ENCODE measurements around the gene MRPL51.
"Not testable (repeated sequence)": the region's sequence is repeated elsewhere in the genome, so short reads cannot be mapped to it uniquely, and the experiment has no call there.

MRPL51 gene

DNA sequence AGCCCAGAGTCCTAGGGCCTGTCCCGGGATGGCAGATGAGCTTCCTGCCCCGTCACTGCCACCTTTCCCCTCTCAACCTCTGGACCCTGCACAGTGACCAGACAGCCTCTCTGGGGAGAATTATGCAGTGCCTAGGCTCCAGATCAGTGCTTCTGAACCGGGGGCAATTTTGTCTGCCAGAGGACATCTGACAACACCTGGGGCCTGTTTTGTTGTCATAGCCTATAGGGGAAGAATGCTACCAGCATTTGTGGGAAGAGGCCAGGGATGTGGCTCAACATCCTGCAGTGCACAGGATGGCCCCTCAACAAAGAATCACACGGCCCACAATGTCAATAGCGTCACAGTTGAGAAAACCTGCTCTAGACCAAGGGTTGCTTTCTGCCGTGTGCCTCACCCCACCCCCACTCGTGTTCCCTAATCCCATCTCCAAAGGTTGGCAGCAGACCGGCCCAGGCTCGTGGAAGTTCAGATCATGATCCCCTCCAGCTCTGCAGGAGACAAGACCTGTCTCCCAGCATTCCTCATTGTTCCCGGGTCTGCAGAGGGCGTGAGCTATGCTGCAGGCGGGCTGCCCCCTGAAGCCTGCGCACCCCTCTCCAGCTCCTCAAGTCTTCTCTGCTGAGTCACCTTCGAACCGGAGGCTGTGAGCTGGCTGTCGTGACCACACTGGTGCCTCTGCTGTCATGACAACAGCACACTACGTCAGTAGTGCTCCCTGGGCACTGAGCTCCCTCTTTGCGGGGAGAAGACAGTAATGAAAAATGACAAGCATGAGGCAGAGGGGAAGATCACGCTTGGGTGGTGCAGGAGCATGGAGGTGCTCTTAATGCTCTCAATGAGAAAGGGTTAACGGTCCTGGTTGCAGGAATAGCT lies 39.2 kb upstream of the MRPL51 start:
- peak; percentile 90 for DNase-seq

- DNase-seq = no peak
Measured at GRCh38 chr12:6530576-6531260, 37.7 kb upstream of the MRPL51 start.

DNA sequence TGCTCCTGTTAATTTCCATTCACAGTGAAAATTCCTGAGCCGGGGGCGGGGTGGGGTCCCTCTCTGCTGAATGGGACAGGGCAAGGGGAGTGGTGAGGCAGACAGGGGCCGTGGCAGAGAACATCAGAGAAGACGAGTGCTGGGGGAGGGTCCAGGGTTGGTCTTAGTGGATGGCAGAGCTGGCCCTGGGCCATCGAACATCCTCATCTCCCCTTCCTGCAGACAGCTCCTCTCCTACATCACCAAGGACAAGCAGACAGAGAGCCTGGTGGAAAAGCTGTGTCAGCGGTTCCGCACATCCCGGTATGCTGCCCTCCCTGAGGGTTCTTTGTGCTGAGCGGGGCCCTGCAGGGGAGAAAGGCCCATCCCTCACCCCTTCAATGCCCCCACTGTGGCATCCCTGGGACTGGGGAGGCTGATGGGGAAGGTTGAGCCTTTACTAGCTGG lies 36.3 kb upstream of the MRPL51 start:
- DNase-seq = no peak

DNA sequence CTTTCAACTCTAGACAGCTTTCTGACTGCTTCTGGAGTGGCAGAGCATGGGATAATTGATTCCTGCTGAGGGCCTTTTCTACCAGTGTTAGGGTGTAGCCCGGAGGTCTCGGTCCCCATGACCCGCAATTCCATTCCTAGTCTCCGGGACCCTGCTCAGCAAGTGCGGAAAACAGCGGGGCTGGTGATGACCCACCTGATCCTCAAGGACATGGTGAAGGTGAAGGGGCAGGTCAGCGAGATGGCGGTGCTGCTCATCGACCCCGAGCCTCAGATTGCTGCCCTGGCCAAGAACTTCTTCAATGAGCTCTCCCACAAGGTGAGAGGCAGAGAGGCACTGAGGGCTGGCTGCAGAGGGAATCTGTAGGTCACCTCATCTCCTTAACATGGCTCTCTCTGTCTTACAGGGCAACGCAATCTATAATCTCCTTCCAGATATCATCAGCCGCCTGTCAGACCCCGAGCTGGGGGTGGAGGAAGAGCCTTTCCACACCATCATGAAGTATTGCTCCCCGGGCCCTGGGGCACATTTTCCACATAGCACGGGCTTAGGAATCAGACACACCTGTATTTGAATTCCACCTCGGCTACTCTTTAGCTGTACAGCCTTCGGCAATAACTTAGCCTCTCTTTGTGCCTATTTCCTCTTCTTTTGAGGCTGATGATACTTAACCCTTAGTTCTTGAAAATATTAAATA lies 35.6 kb upstream of the MRPL51 start:
- DNase-seq = no peak

- no peak for DNase-seq
Measured at GRCh38 chr12:6527711-6528110, 34.6 kb upstream of the MRPL51 start.

DNA sequence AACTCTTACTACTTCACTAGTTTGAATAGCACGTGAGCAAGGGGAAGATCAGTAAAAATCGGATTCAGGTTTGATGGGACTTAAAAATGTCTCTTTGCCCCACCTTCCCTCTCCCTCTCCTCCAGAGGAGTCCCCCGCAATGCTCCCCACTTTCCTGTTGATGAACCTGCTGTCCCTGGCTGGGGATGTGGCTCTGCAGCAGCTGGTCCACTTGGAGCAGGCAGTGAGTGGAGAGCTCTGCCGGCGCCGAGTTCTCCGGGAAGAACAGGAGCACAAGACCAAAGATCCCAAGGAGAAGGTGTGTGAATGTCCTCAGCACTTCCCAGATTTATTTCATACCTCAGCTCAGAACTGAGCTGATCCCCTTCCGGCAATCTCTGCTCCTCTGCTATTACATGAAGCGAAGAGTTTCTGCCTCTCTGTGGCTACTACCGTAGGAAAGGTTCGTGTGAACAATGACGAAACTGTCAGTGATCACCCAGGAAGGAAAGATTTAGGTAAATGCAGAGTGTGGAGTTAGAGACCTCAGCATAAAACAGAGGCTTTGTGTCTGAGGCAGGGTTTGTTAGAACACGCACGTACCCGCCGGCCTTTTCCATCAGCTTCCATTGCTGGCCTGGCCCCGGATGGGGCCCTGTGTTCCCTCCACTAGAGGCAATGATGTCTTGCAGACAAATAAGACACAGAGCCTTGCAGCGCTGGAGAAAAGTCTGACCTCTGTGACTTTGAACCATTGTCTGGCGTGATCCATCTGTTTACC lies 33.9 kb upstream of the MRPL51 start:
- no peak for DNase-seq

- no peak for DNase-seq
Measured at GRCh38 chr12:6526201-6526600, 33.1 kb upstream of the MRPL51 start.

- DNase-seq = no peak
Measured at GRCh38 chr12:6524648-6525047, 31.6 kb upstream of the MRPL51 start.

- no peak for DNase-seq
Measured at GRCh38 chr12:6523708-6524107, 30.6 kb upstream of the MRPL51 start.

- no peak for DNase-seq
Measured at GRCh38 chr12:6522193-6522592, 29.1 kb upstream of the MRPL51 start.

GRCh38 chr12:6520186-6520585 lies 27.1 kb upstream of the MRPL51 start:
- DNase-seq = no peak

DNA sequence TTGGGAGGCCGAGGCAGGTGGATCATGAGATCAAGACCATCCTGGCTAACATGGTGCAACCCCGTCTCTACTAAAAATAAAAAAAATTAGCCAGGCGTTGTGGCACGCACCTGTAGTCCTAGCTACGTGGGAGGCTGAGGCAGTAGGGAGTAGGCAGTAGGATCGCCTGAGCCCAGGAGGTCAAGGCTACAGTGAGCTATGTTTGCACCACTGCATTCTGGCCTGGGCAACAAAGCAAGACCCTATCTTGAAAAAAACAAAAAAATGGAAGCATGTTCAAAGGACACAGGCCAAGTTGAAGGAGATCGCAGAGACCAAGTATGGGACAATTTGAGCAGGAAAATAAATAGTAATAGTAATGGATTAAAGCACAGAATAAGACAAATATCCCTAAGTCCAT lies 15.0 kb upstream of the MRPL51 start:
- no peak for DNase-seq

DNA sequence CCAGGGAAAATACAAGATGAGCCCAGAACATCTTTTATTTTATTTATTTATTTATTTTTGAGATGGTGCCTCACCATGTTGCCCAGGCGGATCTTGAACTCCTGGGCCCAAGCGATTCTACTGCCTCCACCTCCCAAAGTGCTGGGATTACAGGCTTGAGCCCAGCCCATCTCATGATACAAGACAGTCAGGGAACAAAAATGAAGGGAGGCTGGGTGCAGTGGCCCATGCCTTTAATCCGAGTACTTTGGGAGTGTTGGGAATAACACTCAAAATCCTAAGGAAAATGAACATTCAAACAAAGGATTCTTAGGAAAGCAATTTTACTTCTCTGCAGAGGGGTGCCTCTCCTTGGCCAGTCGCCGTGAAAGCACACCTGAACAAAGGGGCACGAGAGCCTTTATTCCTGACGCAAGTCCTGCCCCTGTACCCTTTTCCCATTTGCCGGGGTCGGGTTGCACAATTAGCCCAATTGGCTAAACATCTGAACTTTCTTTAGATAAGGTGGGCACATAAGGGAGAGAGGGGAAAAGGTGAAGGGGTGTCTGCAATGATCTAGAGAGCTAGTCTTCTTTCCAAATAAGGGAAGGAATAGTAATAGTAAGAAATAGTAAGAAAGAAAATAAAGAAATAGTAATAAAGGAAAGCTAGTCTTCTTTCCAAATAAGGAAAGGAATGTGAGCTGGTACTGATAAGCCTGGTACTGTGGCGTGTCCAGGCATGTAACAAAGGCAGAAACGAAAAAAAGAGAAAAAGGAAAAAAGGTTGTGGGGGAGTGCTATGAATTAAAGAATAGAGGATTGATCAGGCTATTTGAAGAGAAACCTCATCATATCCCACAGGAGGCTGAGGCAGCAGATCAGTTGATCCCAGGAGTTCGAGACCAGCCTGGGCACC lies 14.3 kb upstream of the MRPL51 start:
- no peak for DNase-seq

DNA sequence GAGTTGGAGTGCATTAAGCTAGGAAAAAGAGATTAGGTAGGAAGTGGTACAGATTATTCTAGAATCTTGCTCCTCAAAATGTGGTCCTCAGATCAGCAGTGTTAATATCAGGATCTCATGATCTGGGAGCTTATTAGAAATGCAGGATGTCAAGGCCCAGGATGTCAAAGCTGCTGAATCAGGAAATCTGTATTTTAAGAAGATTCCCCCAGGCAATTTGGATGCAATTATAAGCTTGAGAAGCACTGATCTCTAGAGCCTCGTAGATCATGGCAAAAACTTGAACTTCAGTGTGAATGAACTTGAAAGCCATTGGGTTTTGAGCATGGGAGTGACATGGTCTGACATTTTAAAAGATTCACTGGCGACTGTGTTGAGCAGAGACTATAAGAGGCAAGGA lies 7.4 kb upstream of the MRPL51 start:
- DNase-seq = no peak

- DNase-seq = not testable (repeated sequence)
Measured at GRCh38 chr12:6497291-6497690, 4.2 kb upstream of the MRPL51 start.

DNA sequence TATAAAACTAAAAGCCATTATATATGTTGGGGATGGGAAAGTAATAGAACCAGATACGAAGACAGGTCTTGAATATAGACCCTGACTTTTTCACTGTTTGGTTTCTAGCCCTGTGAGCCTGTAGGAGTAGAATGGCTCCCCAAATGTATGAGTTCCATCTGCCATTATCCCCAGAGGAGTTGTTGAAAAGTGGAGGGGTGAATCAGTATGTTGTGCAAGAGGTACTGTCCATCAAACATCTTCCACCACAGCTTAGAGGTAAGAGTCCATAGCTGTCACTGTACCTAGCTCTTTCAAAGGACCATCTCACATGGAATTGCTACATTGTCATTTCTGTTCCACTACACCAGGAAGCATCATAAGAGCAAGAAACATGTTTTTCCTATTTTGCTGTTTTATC lies 1.9 kb upstream of the MRPL51 start:
- no peak for DNase-seq

GRCh38 chr12:6494258-6494743 lies 1.2 kb upstream of the MRPL51 start:
- DNase-seq = no peak

- peak; percentile 97 for DNase-seq
Measured at GRCh38 chr12:6493497-6494257, 615 bp upstream of the MRPL51 start, which contains the start of gene NCAPD2. Gene NCAPD2, plus strand, starts transcription at chr12:6494102. Its CDS starts 997 bp downstream, at chr12:6495099.

DNA sequence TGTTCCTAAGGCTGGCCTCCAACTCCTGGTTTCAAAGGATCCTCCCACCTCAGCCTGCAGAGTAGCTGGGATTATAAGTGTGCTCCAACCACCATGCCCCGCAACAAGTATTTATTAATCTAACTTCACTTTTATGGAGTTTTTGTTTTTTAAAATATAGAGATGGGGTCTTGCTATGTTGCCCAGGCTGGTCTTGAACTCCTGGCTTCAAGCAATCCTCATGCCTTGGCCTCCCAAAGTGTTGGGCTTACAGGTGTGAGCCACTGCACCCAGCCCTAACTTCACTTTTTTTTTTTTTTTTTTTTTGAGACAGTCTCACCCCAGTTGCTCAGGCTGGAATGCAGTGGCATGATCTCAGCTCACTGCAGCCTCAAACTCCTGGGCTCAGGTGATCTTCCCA lies 2.4 kb downstream of the MRPL51 start:
- not testable (repeated sequence) for DNase-seq

DNA sequence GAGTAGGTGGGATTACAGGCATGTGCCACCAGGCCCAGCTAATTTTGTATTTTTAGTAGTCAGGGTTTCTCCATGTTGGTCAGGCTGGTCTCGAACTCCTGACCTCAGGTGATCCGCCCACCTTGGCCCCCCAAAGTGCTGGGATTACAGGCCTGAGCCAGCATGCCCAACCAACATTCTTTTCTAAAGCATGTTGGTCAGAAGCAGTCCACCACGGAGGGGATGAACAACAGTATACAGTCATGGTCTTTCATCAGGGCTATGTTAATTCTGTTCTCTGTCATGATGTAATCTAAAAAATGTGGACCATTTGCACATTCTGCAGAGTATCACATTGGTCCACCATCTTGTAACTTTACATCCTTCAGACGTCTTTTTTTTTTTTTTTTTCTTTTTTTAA lies 3.6 kb downstream of the MRPL51 start:
- DNase-seq = no peak

DNA sequence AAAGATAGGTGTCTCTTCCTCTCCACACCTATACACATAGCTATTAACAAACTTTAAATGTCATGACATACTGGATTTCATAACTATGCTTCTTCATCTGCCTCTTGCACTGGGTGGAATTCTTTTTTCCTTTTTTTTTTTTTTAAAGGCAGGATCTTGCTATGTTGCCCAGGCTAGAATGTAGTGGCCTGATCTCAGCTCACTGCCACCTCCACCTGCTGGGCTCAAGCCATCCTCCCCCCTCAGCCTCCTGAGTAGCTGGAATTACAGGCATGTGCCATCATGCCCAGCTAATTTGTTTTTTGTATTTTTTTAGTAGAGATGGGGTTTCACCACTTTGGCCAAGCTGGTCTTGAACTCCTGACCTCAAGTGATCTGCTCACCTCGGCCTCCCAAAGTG lies 4.8 kb downstream of the MRPL51 start:
- no peak for DNase-seq
